Hepatocyte (in vitro differentiated cells): ENCODE data around the gene FPGS.

ENCODE experiments used
- EZH2 ChIP-seq: fragments of 200-600 bp; sonication (generic); IDR thresholded peaks from 2 replicates; pipeline ENCODE4 v1.6.1; 2016; ENCODE audit warnings: antibody characterized with exemption, mild to moderate bottlenecking, borderline replicate concordance
- TF ChIP-seq, protein P1 (sequence below): fragments of 200-600 bp; sonication (generic); IDR thresholded peaks from 2 replicates; pipeline ENCODE4 v1.5.1; 2016; ENCODE audit warnings: antibody characterized with exemption, mild to moderate bottlenecking; ENCODE audit not compliant: poor library complexity

- TF ChIP-seq, protein P1, sequence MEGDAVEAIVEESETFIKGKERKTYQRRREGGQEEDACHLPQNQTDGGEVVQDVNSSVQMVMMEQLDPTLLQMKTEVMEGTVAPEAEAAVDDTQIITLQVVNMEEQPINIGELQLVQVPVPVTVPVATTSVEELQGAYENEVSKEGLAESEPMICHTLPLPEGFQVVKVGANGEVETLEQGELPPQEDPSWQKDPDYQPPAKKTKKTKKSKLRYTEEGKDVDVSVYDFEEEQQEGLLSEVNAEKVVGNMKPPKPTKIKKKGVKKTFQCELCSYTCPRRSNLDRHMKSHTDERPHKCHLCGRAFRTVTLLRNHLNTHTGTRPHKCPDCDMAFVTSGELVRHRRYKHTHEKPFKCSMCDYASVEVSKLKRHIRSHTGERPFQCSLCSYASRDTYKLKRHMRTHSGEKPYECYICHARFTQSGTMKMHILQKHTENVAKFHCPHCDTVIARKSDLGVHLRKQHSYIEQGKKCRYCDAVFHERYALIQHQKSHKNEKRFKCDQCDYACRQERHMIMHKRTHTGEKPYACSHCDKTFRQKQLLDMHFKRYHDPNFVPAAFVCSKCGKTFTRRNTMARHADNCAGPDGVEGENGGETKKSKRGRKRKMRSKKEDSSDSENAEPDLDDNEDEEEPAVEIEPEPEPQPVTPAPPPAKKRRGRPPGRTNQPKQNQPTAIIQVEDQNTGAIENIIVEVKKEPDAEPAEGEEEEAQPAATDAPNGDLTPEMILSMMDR = no peak
- no peak for TF ChIP-seq EZH2
These were observed 19.3 kb upstream of the FPGS start for GRCh38 chr9:127783111-127784008.
